ENCODE data around the gene ECHDC3.

- no peak for TF ChIP-seq EZH2phosphoT487 (IDR thresholded peaks at IDR 0.05)
- no peak for TF ChIP-seq CTCF (IDR thresholded peaks at IDR 0.05)
- no peak for TF ChIP-seq EZH2 (IDR thresholded peaks at IDR 0.05)
Observed at GRCh38 chr10:11728353-11728752, 13.8 kb upstream of the ECHDC3 start.

Measured in neural progenitor cell (in vitro differentiated cells).